Stimulated activated CD4-positive, alpha-beta T cell treated with anti-CD3 and anti-CD28 coated beads, Interleukin-2, amount 100 ng/mL, for 48 hours (primary cell): ENCODE measurements around the gene CC2D2A.

ENCODE experiments used
- DNase-seq, 2 donors: peaks; one replicate each; pipeline ENCODE4 v3.0.0-alpha.2; 2020

Gene CC2D2A

GRCh38 chr4:15469402-15470127 lies at the start of gene CC2D2A:
TSS of gene CC2D2A (plus strand) at chr4:15469882. CDS start at chr4:15475933, 6,051 bp downstream.
- no peak for DNase-seq

- DNase-seq, result no peak
Observed at GRCh38 chr4:15420642-15421041, 49.0 kb upstream of the CC2D2A start.

GRCh38 chr4:15423285-15423711 lies 46.4 kb upstream of the CC2D2A start:
- no peak for DNase-seq

- DNase-seq, result no peak
Observed at GRCh38 chr4:15425520-15425919, 44.2 kb upstream of the CC2D2A start.

- DNase-seq, result no peak
Observed at GRCh38 chr4:15427161-15427560, 42.5 kb upstream of the CC2D2A start.

GRCh38 chr4:15427701-15428100 lies 42.0 kb upstream of the CC2D2A start, which contains the start of gene C1QTNF7:
TSS of gene C1QTNF7 (plus strand) at chr4:15428033. CDS start at chr4:15435744, 7,711 bp downstream.
- DNase-seq, result no peak

GRCh38 chr4:15428611-15429010 lies 41.1 kb upstream of the CC2D2A start:
- DNase-seq, result no peak

- no peak for DNase-seq
Observed at GRCh38 chr4:15434091-15434490, 35.6 kb upstream of the CC2D2A start.

- DNase-seq, result no peak
Observed at GRCh38 chr4:15434676-15435075, 35.0 kb upstream of the CC2D2A start.

- DNase-seq, result no peak
Observed at GRCh38 chr4:15436513-15436912, 33.2 kb upstream of the CC2D2A start.

GRCh38 chr4:15438939-15439524 lies 30.6 kb upstream of the CC2D2A start:
- DNase-seq, result no peak

GRCh38 chr4:15443371-15444160 lies 26.1 kb upstream of the CC2D2A start:
- no peak for DNase-seq

- DNase-seq, result no peak
Observed at GRCh38 chr4:15444276-15444675, 25.4 kb upstream of the CC2D2A start.

- DNase-seq, result no peak
Observed at GRCh38 chr4:15444879-15445547, 24.7 kb upstream of the CC2D2A start.

- DNase-seq, result no peak
Observed at GRCh38 chr4:15451181-15451865, 18.4 kb upstream of the CC2D2A start.

- DNase-seq, result no peak
Observed at GRCh38 chr4:15451866-15452765, 17.6 kb upstream of the CC2D2A start.

GRCh38 chr4:15455290-15455689 lies 14.4 kb upstream of the CC2D2A start:
- DNase-seq, result no peak

GRCh38 chr4:15457406-15458201 lies 12.1 kb upstream of the CC2D2A start:
- no peak for DNase-seq

- no peak for DNase-seq
Observed at GRCh38 chr4:15458616-15459015, 11.1 kb upstream of the CC2D2A start.

- no peak for DNase-seq
Observed at GRCh38 chr4:15459706-15460105, 10.0 kb upstream of the CC2D2A start.

GRCh38 chr4:15466596-15466995 lies 3.1 kb upstream of the CC2D2A start:
- no peak for DNase-seq
